Stimulated activated naive B cell treated with anti-CD40 and anti-IgM and Interleukin-4, amounts not matched to agents 10 μg/mL and 1 μg/mL and 100 μg/mL, for 72 hours (primary cell): Measurements from ENCODE around the gene SNCB.

ENCODE experiments used
- ATAC-seq, 2 donors: fragments of 150-1000 bp; cut with Tn5 transposase; replicated peaks; 2 replicates each; pipeline ENCODE4 v1.10.0; 2021; ENCODE audit warnings: moderate library complexity in 1 of 2
- DNase-seq: peaks from one replicate; pipeline ENCODE4 v3.0.0; 2021
- H3K27ac Mint-ChIP-seq: one replicate; pipeline ENCODE4 v1.8.0; 2022; ENCODE audit warnings: mild to moderate bottlenecking, mixed read lengths
- H3K27me3 Mint-ChIP-seq, 2 donors: one replicate each; pipeline ENCODE4 v1.8.0; 2022; ENCODE audit warnings: mixed read lengths in 2 of 2
- H3K36me3 Mint-ChIP-seq, 2 donors: one replicate each; pipeline ENCODE4 v1.8.0; 2022; ENCODE audit warnings: mixed read lengths in 2 of 2, mild to moderate bottlenecking in 1 of 2
- H3K4me1 Mint-ChIP-seq, 2 donors: one replicate each; pipeline ENCODE4 v1.8.0; 2022; ENCODE audit warnings: mixed read lengths in 2 of 2, mild to moderate bottlenecking in 1 of 2
- H3K4me3 Mint-ChIP-seq, 2 donors: one replicate each; pipeline ENCODE4 v1.8.0; 2022; ENCODE audit warnings: mild to moderate bottlenecking in 2 of 2, mixed read lengths in 2 of 2, moderate library complexity in 1 of 2
- H3K9me3 Mint-ChIP-seq, 2 donors: one replicate each; pipeline ENCODE4 v1.8.0; 2022; ENCODE audit warnings: mixed read lengths in 2 of 2, mild to moderate bottlenecking in 1 of 2

Gene SNCB

GRCh38 chr5:176665517-176665916 is 35.2 kb upstream of the SNCB start:
- peaks cover 50% of the 10 kb centered on the region in 2 donors for H3K27me3 Mint-ChIP-seq

GRCh38 chr5:176664886-176665285 is 34.6 kb upstream of the SNCB start:
- H3K36me3 Mint-ChIP-seq, result no peaks in the 10 kb centered on the region
- H3K4me3 Mint-ChIP-seq, result no peak overlapping the region
- no peak for ATAC-seq
- H3K9me3 Mint-ChIP-seq, result no peaks in the 10 kb centered on the region
- peaks cover 6 to 13% of the 10 kb centered on the region in 2 donors for H3K4me1 Mint-ChIP-seq
- no peak overlapping the region for H3K27ac Mint-ChIP-seq
- DNase-seq, result no peak
- H3K27me3 Mint-ChIP-seq, result peaks cover 48% of the 10 kb centered on the region in 2 donors

More at GRCh38 chr5:176665517-176665916, 35.2 kb upstream of the SNCB start:
- Mint-ChIP-seq H3K4me3 (no peak overlapping the region), H3K27ac (peak overlapping the region; percentile 43), H3K9me3 (no peaks in the 10 kb centered on the region), H3K36me3 (no peaks in the 10 kb centered on the region), H3K4me1 (peaks cover 5 to 7% of the 10 kb centered on the region in 2 donors)
- ATAC-seq (no peak), DNase-seq (no peak)

GRCh38 chr5:176664479-176664878 is 34.1 kb upstream of the SNCB start:
- no peaks in the 10 kb centered on the region for H3K36me3 Mint-ChIP-seq
- H3K27me3 Mint-ChIP-seq, result peaks cover 48% of the 10 kb centered on the region in 2 donors
- no peak for ATAC-seq
- peaks cover 6 to 15% of the 10 kb centered on the region in 2 donors for H3K4me1 Mint-ChIP-seq
- peak overlapping the region; percentile 3 for H3K27ac Mint-ChIP-seq
- H3K9me3 Mint-ChIP-seq, result no peaks in the 10 kb centered on the region
- no peak for DNase-seq
- H3K4me3 Mint-ChIP-seq, result no peak overlapping the region

GRCh38 chr5:176663566-176663965 is 33.2 kb upstream of the SNCB start:
- H3K4me3 Mint-ChIP-seq, result no peak overlapping the region
- no peaks in the 10 kb centered on the region for H3K9me3 Mint-ChIP-seq
- no peak overlapping the region for H3K27ac Mint-ChIP-seq
- DNase-seq, result no peak
- H3K36me3 Mint-ChIP-seq, result no peaks in the 10 kb centered on the region
- ATAC-seq, result no peak
- H3K4me1 Mint-ChIP-seq, result peaks cover 14 to 24% of the 10 kb centered on the region in 2 donors
- H3K27me3 Mint-ChIP-seq, result peaks cover 44 to 48% of the 10 kb centered on the region in 2 donors

- no peak for ATAC-seq
- H3K36me3 Mint-ChIP-seq, result peaks cover 0 to 2% of the 10 kb centered on the region in 2 donors
- DNase-seq, result no peak
- H3K27ac Mint-ChIP-seq, result no peak overlapping the region
- peaks cover 39 to 40% of the 10 kb centered on the region in 2 donors for H3K27me3 Mint-ChIP-seq
- H3K9me3 Mint-ChIP-seq, result no peaks in the 10 kb centered on the region
- peaks cover 21 to 33% of the 10 kb centered on the region in 2 donors for H3K4me1 Mint-ChIP-seq
- no peak overlapping the region for H3K4me3 Mint-ChIP-seq
Measured at GRCh38 chr5:176662371-176663333, 32.3 kb upstream of the SNCB start.

- peaks cover 21 to 35% of the 10 kb centered on the region in 2 donors for H3K4me1 Mint-ChIP-seq
Measured at GRCh38 chr5:176661676-176662075, 31.3 kb upstream of the SNCB start.

GRCh38 chr5:176660860-176661641 is 30.7 kb upstream of the SNCB start:
- Mint-ChIP-seq H3K4me3 (no peak overlapping the region), H3K36me3 (peaks cover 4 to 10% of the 10 kb centered on the region in 2 donors), H3K9me3 (no peaks in the 10 kb centered on the region), H3K4me1 (peaks cover 21 to 35% of the 10 kb centered on the region in 2 donors), H3K27me3 (peaks cover 30 to 31% of the 10 kb centered on the region in 2 donors), H3K27ac (peak overlapping the region; percentile 56)
- ATAC-seq (peak; percentile 87 to 88), DNase-seq (peak; percentile 66)

More at GRCh38 chr5:176661676-176662075, 31.3 kb upstream of the SNCB start:
- no peak overlapping the region for H3K4me3 Mint-ChIP-seq
- H3K27me3 Mint-ChIP-seq, result peaks cover 34% of the 10 kb centered on the region in 2 donors
- peaks cover 4 to 5% of the 10 kb centered on the region in 2 donors for H3K36me3 Mint-ChIP-seq
- H3K27ac Mint-ChIP-seq, result no peak overlapping the region
- no peak for ATAC-seq
- DNase-seq, result no peak
- H3K9me3 Mint-ChIP-seq, result no peaks in the 10 kb centered on the region

- H3K36me3 Mint-ChIP-seq, result peaks cover 4 to 11% of the 10 kb centered on the region in 2 donors
- no peaks in the 10 kb centered on the region for H3K9me3 Mint-ChIP-seq
- H3K27me3 Mint-ChIP-seq, result peaks cover 26 to 30% of the 10 kb centered on the region in 2 donors
- DNase-seq (no peak), ATAC-seq (peak; percentile 58 to 62)
- peaks cover 21 to 35% of the 10 kb centered on the region in 2 donors for H3K4me1 Mint-ChIP-seq
- H3K4me3 Mint-ChIP-seq, result peak overlapping the region in 1 of 2 donors; percentile 14
- peak overlapping the region; percentile 56 for H3K27ac Mint-ChIP-seq
Measured at GRCh38 chr5:176660530-176660859, 30.2 kb upstream of the SNCB start.

- no peaks in the 10 kb centered on the region for H3K9me3 Mint-ChIP-seq
- H3K4me1 Mint-ChIP-seq, result peaks cover 21 to 37% of the 10 kb centered on the region in 2 donors
- no peak for ATAC-seq
- DNase-seq, result no peak
- H3K4me3 Mint-ChIP-seq, result peak overlapping the region in 1 of 2 donors; percentile 26
- H3K36me3 Mint-ChIP-seq, result peaks cover 9 to 16% of the 10 kb centered on the region in 2 donors
- H3K27me3 Mint-ChIP-seq, result peaks cover 21 to 24% of the 10 kb centered on the region in 2 donors
- no peak overlapping the region for H3K27ac Mint-ChIP-seq
Measured at GRCh38 chr5:176659860-176660461, 29.6 kb upstream of the SNCB start.

GRCh38 chr5:176659512-176659839 is 29.1 kb upstream of the SNCB start:
- H3K27me3 Mint-ChIP-seq, result peaks cover 16 to 19% of the 10 kb centered on the region in 2 donors
- peaks cover 11 to 20% of the 10 kb centered on the region in 2 donors for H3K36me3 Mint-ChIP-seq
- H3K4me1 Mint-ChIP-seq, result peaks cover 21 to 42% of the 10 kb centered on the region in 2 donors
- H3K27ac Mint-ChIP-seq, result no peak overlapping the region
- peak overlapping the region in 1 of 2 donors; percentile 80 for H3K4me3 Mint-ChIP-seq
- no peaks in the 10 kb centered on the region for H3K9me3 Mint-ChIP-seq
- ATAC-seq (no peak), DNase-seq (no peak)

- DNase-seq (no peak), ATAC-seq (peak; percentile 36 to 40)
- Mint-ChIP-seq H3K27ac (peak overlapping the region; percentile 11), H3K36me3 (peaks cover 11 to 20% of the 10 kb centered on the region in 2 donors), H3K9me3 (no peaks in the 10 kb centered on the region), H3K27me3 (peaks cover 11 to 14% of the 10 kb centered on the region in 2 donors), H3K4me3 (peak overlapping the region; percentile 72 to 80), H3K4me1 (peaks cover 21 to 47% of the 10 kb centered on the region in 2 donors)
Measured at GRCh38 chr5:176658817-176659511, 28.6 kb upstream of the SNCB start.

GRCh38 chr5:176658007-176658599 is 27.8 kb upstream of the SNCB start:
- Mint-ChIP-seq H3K4me3 (peak overlapping the region; percentile 72 to 80), H3K27me3 (peaks cover 3 to 7% of the 10 kb centered on the region in 2 donors), H3K4me1 (peaks cover 28 to 56% of the 10 kb centered on the region in 2 donors), H3K27ac (no peak overlapping the region), H3K36me3 (peaks cover 17 to 28% of the 10 kb centered on the region in 2 donors), H3K9me3 (no peaks in the 10 kb centered on the region)
- DNase-seq (peak; percentile 47), ATAC-seq (peak; percentile 61 to 64)

GRCh38 chr5:176656467-176656990 is 26.2 kb upstream of the SNCB start:
- peaks cover 0 to under 1% of the 10 kb centered on the region in 2 donors for H3K27me3 Mint-ChIP-seq
- DNase-seq (no peak), ATAC-seq (no peak)
- peaks cover 17 to 29% of the 10 kb centered on the region in 2 donors for H3K36me3 Mint-ChIP-seq
- H3K4me3 Mint-ChIP-seq, result no peak overlapping the region
- H3K9me3 Mint-ChIP-seq, result no peaks in the 10 kb centered on the region
- peaks cover 37 to 71% of the 10 kb centered on the region in 2 donors for H3K4me1 Mint-ChIP-seq
- H3K27ac Mint-ChIP-seq, result no peak overlapping the region
